ENCODE results near the gene PAXX.

PAXX gene

GRCh38 chr9:137006116-137007003 is 14.1 kb downstream of the PAXX start:
- DNase-seq = no peak

GRCh38 chr9:137007108-137007815 is 15.0 kb downstream of the PAXX start:
- no peak for DNase-seq

- DNase-seq = no peak
Measured at GRCh38 chr9:137007816-137008270, 15.6 kb downstream of the PAXX start.

- DNase-seq = no peak
Measured at GRCh38 chr9:137008312-137008711, 16.1 kb downstream of the PAXX start.

GRCh38 chr9:137009217-137009616 is 17.0 kb downstream of the PAXX start:
- DNase-seq = no peak

- no peak for DNase-seq
Measured at GRCh38 chr9:137009938-137010732, 17.9 kb downstream of the PAXX start.

GRCh38 chr9:137011156-137011555 is 18.9 kb downstream of the PAXX start:
- DNase-seq = no peak

- DNase-seq = no peak
Measured at GRCh38 chr9:137011907-137012675, 19.9 kb downstream of the PAXX start.

GRCh38 chr9:137012694-137013570 is 20.7 kb downstream of the PAXX start:
- DNase-seq = no peak

GRCh38 chr9:137013571-137013940 is 21.3 kb downstream of the PAXX start:
- DNase-seq = no peak

- DNase-seq = no peak
Measured at GRCh38 chr9:137014166-137014565, 21.9 kb downstream of the PAXX start.

- no peak for DNase-seq
Measured at GRCh38 chr9:137014776-137015539, 22.7 kb downstream of the PAXX start.

GRCh38 chr9:137015540-137015930 is 23.3 kb downstream of the PAXX start:
- DNase-seq = no peak

- DNase-seq = no peak
Measured at GRCh38 chr9:137015976-137016375, 23.8 kb downstream of the PAXX start.

GRCh38 chr9:137016436-137016835 is 24.2 kb downstream of the PAXX start:
- no peak for DNase-seq

GRCh38 chr9:137017071-137017470 is 24.8 kb downstream of the PAXX start:
- DNase-seq = no peak

GRCh38 chr9:137017791-137018497 is 25.7 kb downstream of the PAXX start:
- DNase-seq = no peak

GRCh38 chr9:137018761-137019559 is 26.7 kb downstream of the PAXX start:
- no peak for DNase-seq

All from activated CD4-positive, alpha-beta T cell treated with anti-CD3 and anti-CD28 coated beads for 1 hour (primary cell).